Activated CD4-positive, CD25-positive, alpha-beta regulatory T cell treated with anti-CD3 and anti-CD28 coated beads, Interleukin-2, amount 50 U/mL, for 24 hours (primary cell): ENCODE results near the gene PRAC2.

Experiments used
- ATAC-seq, 2 donors: fragments of 150-1000 bp; cut with Tn5 transposase; one replicate each; pipeline ENCODE4 v1.10.0; 2021; ENCODE audit warnings: mild to moderate bottlenecking in 1 of 2, moderate library complexity in 1 of 2

PRAC2 gene

DNA sequence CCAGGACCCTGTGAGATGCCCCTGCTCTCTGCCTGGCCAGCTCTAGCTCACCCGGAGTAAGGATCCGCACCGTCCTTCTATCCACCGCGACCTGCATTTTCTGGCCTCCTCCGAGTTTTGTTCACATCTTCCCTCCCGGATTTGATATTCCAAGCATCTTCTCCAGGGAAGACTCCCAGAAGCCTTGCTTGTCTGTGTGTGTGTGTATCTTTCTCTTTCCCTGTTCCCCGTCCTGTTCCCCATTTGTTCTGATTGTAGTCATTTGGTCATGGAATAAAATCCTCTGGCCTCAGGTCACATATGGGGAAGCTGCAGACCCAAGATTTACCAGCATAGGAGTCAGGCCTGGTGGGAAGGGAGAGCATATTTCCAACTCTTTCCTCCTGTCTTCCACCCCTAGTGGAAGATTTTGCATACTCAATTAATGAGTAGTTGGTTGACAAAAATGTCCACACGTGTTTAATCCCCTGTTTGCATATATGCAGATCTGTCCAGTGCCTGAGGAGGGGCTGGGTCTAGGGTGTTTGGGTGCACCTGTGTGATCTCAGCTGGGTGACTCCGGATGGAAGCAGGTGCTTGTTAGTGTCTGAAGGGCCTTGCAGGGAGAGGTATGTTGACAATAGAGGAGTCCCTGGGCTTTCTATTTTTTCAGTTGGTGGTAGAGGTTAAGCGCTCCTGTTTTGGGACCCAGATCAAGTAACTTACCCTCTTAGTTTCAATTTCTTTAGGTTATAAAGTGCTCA, 2.5 kb upstream of the PRAC2 start:
- ATAC-seq = no peak

DNA sequence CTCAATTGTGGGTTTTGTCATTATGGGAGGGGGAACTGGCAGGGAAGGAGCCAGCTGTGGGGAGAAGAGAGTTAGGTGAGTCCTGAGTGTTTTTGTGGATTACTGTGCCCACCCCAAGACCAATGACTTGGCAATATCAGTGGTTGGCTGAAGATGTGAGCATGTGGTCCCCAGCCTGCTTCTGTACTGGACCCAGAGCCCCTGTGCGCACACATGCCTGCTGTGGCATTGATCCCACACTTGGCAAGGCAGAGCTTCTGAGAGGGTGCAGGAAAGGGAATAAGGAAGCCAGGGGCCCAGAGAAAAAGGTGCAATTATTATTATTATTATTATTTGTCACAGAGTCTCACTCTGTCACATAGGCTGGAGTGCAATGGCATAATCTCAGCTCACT, 2.0 kb upstream of the PRAC2 start:
- ATAC-seq = no peak

DNA sequence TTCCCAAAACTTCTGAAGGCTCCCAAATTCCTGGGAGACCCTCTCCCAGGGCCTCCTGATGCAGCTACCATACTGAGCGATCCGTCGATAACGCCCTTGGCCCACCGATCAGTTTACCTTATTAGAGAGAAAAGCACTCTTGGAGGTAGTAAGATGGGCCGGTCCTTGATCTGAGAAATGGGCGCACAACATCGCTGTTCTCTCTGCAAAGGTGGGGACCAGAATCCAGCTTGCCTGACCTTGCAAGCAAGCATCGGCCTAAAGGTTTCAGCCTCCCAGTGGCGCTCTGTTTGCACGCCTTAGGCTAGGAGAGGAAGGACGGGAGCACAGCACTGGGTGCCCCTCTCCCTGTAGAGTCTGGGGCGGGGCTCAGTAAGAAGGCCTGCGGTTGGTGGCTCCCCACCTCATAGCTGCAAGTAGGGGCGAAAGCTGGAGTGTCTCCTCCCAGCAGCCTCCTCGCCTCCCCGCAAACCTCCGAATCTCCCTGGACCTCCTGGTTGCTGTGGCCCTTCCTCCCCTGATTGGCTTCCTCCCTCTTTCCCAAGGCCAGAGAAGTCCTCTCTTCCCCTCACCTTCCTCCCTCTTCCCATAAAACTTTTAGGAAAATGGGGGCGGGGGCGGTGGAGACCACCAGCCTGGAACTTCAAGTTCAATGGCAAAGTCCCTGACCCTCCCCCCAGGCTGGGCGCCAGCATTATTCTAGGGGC, 631 bp upstream of the PRAC2 start, which contains the start of gene PRAC1:
Gene PRAC1, minus strand, starts transcription at position 318 of the 707 bp plus-strand sequence. Its CDS starts 126 bp downstream, at position 192.
- ATAC-seq = no peak

DNA sequence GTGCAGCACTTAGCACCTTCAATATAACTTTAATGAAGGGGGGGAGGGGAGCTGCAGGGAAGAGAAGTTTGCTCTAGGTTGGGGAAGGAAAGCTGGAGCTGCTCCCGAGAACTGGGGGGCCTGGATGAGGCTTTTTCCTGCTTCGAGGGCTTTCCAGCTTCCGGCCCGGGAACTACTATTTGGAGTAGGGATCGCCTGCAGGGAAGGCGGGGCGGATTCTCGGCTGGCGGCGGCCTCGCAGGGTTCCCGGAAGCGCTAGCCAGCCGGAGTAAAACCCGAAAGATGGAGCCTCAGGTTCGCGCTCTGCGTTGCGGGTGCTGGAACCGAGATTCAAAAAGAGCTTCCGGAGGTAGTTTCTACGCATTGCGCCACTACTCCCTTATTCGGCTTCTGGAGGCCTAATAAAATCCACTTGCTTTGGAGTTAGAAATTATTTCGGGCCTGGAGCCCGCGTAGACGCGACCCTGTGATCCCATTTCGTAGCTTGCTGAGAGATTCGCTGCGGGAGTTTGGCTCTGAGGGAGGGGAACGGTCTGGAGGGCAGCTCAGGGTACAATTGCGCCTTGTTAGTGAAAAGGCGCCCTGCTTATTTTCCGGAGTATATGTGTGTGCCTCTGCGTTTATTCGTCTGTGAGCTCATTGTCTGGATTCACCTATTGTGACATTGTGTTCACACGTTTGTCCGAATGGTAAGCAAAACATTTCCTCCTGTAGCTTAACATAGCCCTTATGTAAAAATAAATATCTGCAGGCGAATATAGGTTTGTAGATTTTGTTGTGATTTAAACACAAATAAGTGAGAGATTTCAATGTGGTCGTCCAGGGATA, 652 bp downstream of the PRAC2 start:
- no peak for ATAC-seq

DNA sequence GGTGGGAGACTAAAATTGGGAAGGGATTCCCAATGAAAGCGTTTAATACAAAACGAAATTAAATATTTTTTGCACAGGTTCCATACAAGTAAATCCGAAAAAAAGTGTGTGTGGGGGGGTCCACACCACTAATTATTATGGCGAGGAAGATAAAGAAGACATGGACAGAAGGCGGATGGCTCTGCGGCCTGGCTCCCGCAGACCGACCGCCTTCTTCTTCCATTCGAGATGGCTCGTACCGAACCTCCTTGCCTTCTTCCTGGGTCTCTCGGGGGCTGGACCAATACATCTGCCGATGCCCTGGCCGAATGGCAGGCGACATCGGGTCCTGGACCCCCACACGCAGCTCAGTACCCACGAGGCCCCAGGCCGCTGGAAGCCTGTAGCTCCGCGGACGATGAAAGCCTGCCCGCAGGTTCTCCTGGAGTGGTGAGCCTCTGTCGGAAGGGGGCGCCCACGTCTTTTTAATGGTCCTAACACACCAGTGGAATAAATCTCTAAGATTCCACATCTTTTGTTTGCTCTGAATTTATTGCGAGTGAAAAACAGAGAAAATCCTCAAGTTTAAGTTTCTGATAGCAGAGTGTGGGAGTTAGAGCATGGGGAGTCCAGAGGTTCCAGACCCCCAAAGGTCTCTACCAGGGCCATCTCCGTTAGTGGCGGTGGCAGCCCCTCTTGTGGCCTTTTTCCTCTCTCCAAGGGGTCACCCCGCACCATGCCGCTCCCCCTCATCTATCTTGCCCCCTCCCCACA, 1.4 kb downstream of the PRAC2 start:
- peak; percentile 79 to 85 for ATAC-seq

DNA sequence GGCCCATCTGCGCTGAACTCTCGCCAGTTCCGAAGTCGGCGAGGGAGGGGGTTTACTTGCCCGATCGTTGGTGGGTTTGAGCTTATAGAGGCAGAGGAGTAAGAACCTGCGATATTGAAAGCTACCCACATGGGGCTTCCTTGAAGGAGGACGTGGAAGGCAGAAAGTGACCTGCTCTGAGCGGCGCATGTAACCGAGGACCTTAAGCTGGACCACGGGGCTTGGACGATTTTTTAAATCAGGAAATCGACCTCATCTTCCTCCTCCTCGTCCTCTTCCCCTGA, 2.0 kb downstream of the PRAC2 start:
- no peak for ATAC-seq

DNA sequence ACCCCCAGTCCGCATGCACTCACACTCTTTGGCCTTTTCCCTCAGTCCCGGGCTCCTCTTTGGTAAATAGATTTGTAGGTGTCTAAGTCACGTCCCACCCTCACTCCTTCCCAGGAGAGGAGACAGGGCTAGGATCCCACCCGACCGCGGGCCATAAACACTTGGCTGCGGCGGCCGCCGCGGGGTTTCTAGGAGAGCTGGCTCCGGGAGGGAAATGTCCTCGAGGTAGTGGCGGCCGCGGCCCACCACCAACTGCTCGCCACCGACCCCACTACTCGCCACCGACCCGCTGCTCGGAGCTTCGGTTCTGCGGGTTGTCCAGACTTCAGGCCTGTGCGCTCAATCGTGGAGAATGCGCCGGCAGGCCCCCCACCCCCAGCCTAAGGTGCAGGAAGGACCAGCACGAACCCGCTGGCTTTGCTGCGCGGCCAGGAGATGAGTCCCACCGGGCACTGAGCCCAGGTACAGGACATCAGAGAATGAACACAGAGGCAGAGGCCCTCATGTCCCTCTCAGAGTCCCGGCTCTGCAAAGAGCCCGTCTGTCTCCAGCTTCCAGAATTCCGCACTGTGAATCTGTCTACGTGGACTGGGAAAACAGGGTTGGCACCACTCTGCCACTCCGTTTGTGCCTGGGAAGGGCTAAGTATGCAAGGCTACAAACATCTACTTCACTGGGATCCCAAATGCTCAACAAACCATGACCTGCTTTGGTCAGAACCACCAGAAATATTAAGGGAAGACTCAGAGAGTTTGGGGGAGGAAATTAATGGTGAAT, 2.5 kb downstream of the PRAC2 start:
- ATAC-seq = no peak

DNA sequence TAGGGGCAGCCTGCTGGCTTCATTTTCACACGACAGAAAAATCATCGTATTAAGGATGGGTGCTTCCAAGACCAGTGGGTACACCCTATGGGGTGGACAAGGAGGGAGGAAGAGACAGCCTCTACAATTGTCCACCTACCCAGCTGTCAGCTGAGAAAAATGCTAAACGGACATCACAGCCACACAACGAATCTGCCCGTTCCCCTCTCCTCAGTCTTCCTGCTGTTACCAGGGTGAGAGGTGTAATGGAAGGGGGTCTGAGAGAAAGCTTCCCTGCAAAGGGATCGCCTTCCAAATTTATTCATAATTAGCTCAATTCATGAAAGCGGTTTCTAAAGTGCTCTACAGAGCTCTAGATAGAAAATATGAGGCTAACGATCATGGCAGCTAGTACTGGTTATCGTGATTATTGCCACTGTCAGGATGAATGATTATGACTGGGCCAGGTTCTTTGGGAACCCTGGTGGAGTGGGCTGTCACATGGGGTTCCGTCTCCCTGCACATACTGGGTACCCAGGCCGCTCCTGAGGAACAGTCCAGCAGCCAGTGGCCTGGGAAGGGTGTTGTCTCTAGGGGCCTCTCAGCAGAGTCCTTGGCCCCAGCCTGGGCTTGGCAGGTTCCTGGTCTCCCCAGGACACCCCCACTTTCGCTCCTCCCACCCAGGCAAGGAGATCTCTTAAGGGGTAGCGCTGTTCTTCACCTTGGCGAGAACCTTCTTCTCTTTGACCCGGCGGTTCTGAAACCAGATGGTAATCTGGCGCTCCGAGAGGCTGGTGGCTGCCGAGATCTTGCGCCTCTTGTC, 3.3 kb downstream of the PRAC2 start:
- no peak for ATAC-seq

DNA sequence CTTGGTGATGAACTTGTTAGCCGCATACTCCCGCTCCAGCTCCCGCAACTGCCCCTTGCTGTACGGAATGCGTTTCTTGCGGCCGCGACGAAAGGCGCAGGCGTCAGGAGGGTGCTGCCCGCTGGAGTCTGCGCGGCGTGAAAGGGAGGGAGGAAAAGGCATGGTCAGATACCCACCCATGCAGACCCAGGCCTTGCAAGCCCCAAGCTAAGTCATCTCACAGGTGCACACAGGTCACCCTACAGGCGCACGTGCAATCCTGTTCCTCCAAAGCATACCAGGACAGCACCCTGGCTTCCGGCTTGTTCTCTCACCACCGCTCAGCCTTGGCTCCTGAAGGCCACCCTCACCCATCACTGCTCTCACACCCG, 3.9 kb downstream of the PRAC2 start:
- ATAC-seq = no peak

DNA sequence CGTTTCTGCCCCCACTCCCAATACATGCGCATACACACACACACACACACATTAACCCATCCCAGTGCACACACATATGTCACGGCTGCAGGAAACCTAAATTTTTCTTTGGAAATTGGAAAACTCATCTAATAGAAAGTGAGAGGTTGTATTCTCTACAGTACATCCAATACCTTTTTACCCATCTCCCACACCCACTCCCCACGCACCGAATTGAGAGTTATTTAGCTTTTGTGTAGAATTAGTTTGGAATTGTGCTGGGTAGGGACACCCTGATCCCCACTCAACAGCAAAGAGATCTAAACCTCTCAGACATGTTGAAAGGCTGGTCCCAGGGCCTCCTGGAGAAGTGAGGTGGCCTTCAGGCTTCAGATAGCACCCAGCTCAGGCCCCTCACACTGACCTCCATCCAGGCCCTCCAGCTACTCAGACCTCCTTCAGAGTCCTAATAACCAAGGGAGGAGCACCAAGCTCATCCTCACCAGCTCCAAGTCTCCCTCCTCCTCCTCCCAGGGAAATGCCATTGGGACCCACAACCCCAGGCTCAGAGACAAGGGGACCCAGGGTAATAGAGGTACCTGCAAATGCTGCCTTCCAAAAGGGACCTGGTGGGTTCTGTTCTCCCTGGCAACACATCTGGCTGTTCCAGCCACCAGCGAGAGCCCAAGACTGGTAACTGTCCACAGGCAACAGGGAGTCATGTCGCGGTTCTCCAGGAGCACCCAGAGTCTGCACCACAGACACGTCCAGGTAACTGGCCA, 4.6 kb downstream of the PRAC2 start:
- ATAC-seq = no peak

DNA sequence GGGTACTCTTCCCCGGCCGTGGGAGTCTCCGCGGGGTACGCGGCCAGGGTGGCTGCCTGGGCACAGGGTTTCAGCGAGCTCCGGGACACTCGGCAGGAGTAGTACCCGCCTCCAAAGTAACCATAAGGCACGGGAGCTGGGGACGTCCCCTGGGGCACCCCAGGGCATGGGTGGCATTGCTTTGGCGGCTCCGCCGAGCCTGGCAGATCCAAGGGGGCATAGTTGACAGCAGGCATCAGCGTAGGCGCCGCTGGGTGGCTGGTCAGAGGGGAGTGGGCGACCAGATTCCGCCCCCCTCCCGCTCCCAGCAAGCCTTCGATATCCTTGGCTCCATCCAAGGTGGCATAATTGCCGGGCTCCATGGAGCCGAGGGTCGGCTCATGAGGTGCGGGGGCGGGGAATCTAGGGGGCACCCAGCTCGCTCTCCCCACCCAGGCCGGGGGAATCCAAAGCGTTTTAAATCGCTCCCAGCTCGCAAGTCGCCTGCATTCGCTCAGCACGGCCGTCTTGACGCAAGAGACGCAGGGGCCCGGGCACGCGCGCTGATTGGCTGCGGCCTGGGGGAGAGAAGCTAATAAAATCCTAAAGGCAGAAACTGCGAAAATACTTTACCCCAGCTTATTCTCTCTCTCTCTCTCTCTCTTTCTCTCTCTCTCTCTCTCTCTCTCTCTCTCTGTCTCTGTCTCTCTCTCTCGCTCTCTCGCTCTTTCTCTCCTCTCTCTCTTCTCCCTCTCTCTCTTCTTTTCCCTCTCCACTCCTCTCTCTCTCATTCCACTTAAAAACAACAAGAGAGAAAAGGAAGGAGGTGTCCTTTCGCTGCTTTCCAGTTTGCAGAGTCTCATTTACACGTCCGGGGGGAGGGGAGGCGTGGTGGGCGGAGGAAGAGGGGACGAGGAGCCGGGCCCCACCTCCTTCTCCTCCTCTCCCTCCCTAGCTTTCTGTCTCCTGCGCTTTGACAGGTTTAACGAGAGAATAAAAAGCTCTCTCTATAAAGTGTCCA, 5.5 kb downstream of the PRAC2 start, which contains the start of gene HOXB13:
Gene HOXB13, minus strand, starts transcription at position 519 of the 1,000 bp plus-strand sequence. Its CDS starts 157 bp downstream, at position 362.
- ATAC-seq = no peak

DNA sequence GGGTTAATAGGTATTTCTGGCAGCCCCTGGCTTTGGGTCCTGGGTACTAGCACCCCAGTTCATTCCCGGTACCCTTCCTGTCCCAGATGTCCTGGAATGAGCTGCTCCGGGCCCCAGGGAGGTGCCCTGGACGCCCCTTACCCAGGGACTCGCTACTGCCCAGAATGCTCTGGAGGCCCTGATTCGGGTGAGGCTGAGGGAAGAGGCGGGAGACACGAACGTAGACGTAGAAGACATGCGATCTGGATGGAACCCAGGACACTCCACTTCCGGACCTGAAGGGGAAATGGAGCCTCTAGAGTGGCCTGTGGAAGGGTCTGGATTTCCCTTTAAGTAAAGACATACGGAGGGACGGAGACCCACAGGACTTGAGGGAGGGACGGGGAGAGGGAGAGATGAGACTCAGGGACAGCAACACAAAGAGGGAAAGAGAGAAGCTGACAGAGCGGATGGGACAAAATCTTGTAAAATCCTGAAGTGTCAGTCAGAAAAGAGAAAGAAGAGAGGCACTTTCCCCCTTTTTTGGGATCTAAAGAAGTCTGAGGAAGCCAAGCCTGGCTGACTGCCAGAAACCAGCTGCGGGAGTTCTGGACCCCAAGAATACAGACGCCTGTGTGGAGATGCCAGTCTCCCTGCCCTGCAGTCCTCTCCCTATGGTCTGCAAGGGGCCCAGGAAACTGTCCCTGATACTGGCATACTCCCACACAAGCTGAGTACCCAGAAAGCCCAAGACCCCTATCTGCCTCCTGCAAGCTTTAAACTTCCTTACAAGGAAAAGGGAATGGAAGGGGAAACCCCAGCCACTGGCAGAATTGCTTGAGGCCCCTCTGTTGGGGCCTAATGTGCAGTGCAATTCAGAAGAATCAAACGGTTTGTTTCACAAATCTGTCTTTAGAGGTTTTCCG, 6.6 kb downstream of the PRAC2 start:
- ATAC-seq = no peak

DNA sequence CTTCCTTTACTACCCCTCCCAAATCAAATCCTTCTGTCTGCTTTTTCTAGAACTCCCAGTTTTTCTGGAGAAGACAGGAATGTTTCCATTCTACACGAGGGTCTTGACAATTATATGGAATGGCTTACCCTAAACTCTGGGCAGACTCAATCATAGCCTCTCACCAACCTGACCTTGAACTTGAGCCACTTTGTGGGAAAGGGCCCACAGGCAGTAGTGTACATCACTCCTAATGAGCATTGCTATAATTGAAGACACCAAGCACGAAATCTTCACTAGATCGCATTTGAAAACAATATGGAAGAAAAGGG, 7.2 kb downstream of the PRAC2 start:
- ATAC-seq = no peak

DNA sequence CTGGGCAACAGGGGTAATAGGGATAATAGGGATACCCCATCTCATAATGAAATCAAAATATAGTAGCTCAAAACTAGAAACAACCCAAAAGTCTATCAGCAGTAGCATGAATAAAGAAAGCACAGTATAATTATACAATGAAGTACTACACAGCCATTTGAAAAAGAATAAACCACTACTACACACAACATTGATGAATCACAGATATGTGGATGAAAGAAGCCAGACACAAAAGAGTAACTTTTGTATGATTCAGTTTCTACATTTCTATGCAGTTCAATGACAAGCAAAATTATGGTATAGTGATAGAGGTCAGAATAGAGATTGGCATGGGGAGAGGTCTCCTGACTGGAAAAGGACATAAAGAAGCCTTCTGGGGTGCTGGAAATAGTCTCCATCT, 8.4 kb downstream of the PRAC2 start:
- peak; percentile 32 to 61 for ATAC-seq

DNA sequence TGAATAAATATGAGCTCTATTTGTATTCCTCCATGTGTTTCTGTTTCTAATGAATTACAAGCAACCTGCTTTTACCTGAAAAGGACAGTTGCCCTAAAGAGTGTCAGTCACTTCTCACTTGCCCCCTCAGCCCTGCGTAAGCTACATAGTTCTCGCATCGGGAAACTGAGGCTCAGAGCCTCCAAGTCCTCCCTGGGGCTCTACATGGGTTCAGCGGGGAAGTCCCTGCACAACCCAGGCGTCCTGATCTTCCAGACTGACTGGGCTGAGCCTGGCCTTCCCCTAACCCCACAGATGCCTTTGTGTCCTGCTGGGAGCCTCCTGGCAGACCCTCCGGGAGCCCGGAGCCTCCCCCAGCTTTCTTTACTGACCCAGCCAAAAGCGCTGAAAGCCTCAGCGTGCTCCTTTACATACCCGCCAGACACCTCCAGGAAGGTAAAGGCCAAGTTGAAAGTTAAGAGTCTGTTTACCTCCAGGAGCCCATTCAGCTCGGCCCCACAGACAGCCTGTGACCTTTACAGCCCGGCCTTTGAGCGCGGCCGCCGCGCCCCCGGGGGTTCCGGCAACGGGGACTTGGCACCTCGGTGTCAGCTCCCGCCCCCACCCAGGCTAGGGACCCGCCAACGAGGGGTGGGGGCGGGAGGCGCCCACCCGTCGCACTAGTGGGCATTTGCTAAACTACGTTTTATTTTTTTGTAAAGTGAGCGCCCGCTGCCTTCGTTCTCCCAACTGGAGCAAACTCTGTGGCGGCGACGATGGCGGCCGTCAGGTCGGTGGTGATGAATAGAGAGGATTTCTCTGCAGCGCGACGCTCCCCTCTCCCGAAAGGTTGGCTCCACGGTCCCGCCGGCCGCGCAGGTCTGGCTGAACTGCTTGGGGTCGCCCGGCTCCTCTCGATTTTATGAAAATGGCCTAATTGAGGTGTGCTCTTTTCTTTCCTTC, 10.0 kb downstream of the PRAC2 start:
- ATAC-seq = no peak

DNA sequence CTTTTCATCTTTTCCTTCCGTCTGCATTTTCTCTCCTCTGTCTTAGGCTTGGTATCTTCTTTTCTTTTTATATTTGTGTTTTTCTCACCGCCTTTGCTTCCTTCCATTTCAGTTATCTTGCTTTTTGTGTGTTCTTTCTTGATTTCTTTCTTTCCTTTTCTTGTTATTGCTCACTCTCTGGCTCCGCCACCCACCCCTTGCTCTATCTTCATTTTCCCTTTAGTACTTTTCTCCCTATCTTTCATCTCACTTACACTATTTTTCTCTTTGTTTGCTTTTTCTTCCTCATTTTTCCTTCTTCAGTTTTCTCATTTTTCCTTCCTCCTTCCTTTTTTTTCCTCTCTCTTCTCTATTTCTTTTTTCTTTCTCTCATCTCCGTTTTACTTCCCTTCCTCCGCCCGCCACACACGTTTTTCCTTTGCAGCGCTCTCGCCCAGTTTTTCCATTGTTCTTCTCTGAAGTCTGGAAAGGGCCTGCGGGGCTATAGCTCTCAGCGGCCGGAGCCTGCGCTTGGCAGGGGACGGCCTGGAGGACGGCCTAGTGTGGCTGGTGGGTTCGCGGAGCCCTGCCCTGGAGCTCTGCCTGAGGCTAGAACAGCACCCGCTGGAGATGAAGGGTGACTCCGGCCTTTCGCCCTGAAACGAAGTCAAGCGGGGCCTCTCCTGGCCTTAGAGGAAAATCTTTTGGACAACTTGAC, 10.8 kb downstream of the PRAC2 start:
- no peak for ATAC-seq
